Measurements from ENCODE around the gene NFIB. TPM values are rescaled to one million over a fixed set of nuclear protein-coding genes. Genes with fewer than 3 reads are reported as not detected.

NFIB gene
- total RNA-seq, 1 donor from 2014 or later: 66.3 TPM

DNA sequence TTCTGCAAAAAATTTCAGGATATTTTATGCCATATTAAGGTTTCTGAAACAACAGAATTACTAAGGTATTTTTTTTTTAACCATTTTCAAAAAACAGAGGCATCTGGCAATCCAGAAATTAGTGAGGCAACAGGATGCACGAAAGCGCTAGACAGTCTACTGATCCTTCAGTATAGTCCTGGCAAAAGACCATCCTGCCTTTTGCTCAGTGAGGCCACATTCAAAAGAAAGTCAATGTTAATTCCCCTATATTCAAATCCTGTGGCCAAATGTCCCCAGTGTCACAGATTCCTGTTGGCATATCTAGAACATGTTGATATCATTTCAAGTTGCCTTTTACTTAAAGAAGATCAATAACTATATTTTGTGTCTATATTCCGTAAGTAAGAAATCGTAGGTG, 13.1 kb upstream of the NFIB start:
- DNase-seq (ENCODE audit: low spot score): no peak
- no peaks in the 10 kb centered on the region for H3K9me3 Mint-ChIP-seq (ENCODE audit: low read depth)
- no peak for TF ChIP-seq CTCF (IDR thresholded peaks at IDR 0.05)
- H3K27ac Mint-ChIP-seq (ENCODE audit: unreplicated experiment): peak overlapping the region; percentile 70
- no peak overlapping the region for H3K4me3 Mint-ChIP-seq (ENCODE audit: unreplicated experiment)
- no peaks in the 10 kb centered on the region for H3K27me3 Mint-ChIP-seq (ENCODE audit: low read depth)
- peaks cover 19% of the 10 kb centered on the region for H3K4me1 Mint-ChIP-seq (ENCODE audit: low read depth)
- no peaks in the 10 kb centered on the region for H3K36me3 Mint-ChIP-seq (ENCODE audit: low read depth)

GRCh38 chr9:14326264-14326826, 12.4 kb upstream of the NFIB start:
- Mint-ChIP-seq H3K4me1 (ENCODE audit: low read depth) (peaks cover 26% of the 10 kb centered on the region), H3K36me3 (ENCODE audit: low read depth) (no peaks in the 10 kb centered on the region), H3K4me3 (ENCODE audit: unreplicated experiment) (no peak overlapping the region), H3K27ac (ENCODE audit: unreplicated experiment) (peak overlapping the region; percentile 70), H3K9me3 (ENCODE audit: low read depth) (no peaks in the 10 kb centered on the region), H3K27me3 (ENCODE audit: low read depth) (no peaks in the 10 kb centered on the region)
- DNase-seq (ENCODE audit: low spot score): no peak
- no peak for TF ChIP-seq CTCF (IDR thresholded peaks at IDR 0.05)

DNA sequence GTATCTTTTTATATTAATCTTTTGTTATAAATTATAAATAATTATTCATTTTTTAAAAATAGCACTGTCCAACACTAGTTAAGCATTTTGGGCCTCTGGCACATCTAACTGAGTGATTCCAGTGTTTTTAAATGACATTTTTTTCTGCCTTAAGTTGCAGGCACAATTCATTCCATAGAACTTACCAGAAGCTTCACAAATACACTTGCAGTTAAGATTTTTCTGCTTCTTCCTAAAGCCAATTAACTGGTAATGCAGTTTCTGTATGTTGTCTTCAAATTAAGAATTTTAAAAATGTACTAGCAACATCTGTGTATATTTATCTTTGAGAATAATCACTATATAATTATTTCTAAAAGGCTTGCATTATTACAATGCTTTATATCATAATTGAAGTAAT, 11.2 kb upstream of the NFIB start:
- Mint-ChIP-seq H3K4me3 (ENCODE audit: unreplicated experiment) (no peak overlapping the region), H3K4me1 (ENCODE audit: low read depth) (peaks cover 38% of the 10 kb centered on the region), H3K27ac (ENCODE audit: unreplicated experiment) (no peak overlapping the region), H3K27me3 (ENCODE audit: low read depth) (no peaks in the 10 kb centered on the region), H3K36me3 (ENCODE audit: low read depth) (no peaks in the 10 kb centered on the region), H3K9me3 (ENCODE audit: low read depth) (no peaks in the 10 kb centered on the region)
- DNase-seq (ENCODE audit: low spot score): no peak
- TF ChIP-seq CTCF (IDR thresholded peaks at IDR 0.05): no peak

- Mint-ChIP-seq H3K27me3 (ENCODE audit: low read depth) (no peaks in the 10 kb centered on the region), H3K4me3 (ENCODE audit: unreplicated experiment) (no peak overlapping the region), H3K9me3 (ENCODE audit: low read depth) (no peaks in the 10 kb centered on the region), H3K4me1 (ENCODE audit: low read depth) (peaks cover 44% of the 10 kb centered on the region), H3K36me3 (ENCODE audit: low read depth) (no peaks in the 10 kb centered on the region), H3K27ac (ENCODE audit: unreplicated experiment) (no peak overlapping the region)
- no peak for DNase-seq (ENCODE audit: low spot score)
- TF ChIP-seq CTCF (IDR thresholded peaks at IDR 0.05): no peak
Measured at GRCh38 chr9:14323985-14324650, 10.2 kb upstream of the NFIB start.

DNA sequence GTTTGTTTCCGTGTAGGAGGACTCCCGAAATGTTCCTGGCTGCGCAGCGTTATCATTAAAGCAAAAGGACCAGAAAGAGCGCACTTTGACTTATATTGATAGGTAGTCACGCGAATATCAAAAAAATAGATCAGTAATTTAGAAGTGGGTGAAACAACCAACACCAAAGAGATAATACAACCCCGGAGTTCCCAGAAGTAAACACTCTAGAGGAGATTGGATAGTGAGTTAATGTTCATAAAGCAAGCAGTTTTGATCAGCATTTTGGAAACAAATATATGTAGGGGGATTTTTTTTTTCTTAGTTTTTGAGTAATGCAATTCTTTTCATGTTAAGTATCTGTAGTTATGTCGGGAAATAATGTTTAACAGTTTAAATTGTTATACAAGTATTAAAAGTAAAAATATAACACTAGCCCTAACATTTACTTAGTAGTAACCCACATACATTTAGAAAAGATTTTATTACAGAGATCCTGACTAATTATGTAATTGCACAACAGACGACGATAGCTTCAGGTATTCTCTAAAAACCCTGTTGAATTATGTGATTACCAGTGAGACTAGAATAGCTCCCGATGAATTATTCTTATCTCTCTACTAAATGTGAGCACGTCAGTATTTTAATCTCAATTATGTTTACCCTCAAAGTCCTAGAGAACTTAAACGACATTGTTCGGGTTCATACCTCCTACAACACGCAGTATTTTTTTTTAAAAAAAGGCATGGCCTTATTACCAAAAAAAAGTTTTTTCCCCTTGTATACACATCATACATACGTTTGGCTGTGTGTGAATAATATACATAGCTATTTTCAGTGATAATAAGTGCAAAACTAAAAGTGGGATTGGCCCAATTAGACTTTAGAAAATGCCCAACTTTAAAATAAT, 9.4 kb upstream of the NFIB start:
- Mint-ChIP-seq H3K27ac (ENCODE audit: unreplicated experiment) (peak overlapping the region; percentile 85), H3K9me3 (ENCODE audit: low read depth) (no peaks in the 10 kb centered on the region), H3K4me1 (ENCODE audit: low read depth) (peaks cover 52% of the 10 kb centered on the region), H3K4me3 (ENCODE audit: unreplicated experiment) (peak overlapping the region; percentile 85), H3K27me3 (ENCODE audit: low read depth) (no peaks in the 10 kb centered on the region), H3K36me3 (ENCODE audit: low read depth) (no peaks in the 10 kb centered on the region)
- no peak for DNase-seq (ENCODE audit: low spot score)
- no peak for TF ChIP-seq CTCF (IDR thresholded peaks at IDR 0.05)
